ENCODE measurements around the gene STX3. TPM values are rescaled to one million over a fixed set of nuclear protein-coding genes. Genes with fewer than 3 reads are reported as not detected.

The STX3 gene
- polyA plus RNA-seq, 1 donor from 2014 or later = 21.3 TPM

DNA sequence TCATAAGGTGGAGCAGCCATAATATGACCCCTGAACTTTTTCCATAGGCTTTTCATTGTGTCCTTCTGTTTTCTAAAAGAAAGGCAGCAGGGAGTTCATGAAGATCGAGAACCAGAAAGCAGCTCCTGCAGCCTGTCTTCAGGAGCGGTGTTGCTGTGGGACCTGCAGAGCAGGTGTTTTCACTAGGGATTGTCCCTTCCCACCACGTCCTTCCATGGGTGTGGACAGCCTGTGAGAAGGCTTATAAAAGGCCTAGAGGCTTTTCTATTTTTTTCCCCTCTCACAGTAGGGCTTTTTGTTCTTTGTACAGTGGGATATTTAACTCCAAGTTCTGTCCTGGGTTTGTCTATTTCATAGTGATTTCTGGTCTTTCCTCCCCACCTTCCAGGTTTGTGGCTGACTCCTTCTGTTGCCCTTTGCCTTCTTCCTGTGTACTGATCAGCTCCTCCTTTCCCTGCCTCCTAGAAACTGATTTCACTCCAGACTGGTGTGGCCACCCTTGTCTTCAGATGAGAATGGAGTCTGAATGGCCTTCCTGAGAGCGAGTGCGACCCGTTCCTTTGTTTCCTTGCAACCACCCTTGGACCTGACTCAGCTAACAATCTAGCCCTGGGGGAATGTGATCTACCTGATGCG is 45.3 kb downstream of the STX3 start:
- Histone ChIP-seq H3K4me2 (ENCODE audit: low read length) (no peak overlapping the region), H3K9ac (ENCODE audit: low read length) (no peak overlapping the region), H3K79me2 (replicated peaks; ENCODE audit: insufficient read depth, low read length) (no peaks in the 10 kb centered on the region), H3K9me3 (ENCODE audit: low read length) (no peaks in the 10 kb centered on the region), H3K36me3 (ENCODE audit: insufficient read depth, low read length) (no peaks in the 10 kb centered on the region), H3K27me3 (ENCODE audit: insufficient read depth, low read depth, low read length) (no peaks in the 10 kb centered on the region), H3F3A (ENCODE audit: insufficient read depth, low read length, poor library complexity, severe bottlenecking) (no peaks in the 10 kb centered on the region), H3K4me3 (ENCODE audit: low read length) (no peak overlapping the region), H4K20me1 (ENCODE audit: insufficient read depth) (no peaks in the 10 kb centered on the region), H2AFZ (ENCODE audit: low read depth, low read length) (no peak overlapping the region), H3K27ac (ENCODE audit: low read length) (no peak overlapping the region), H3K9me2 (ENCODE audit: insufficient read depth, low read length) (no peaks in the 10 kb centered on the region)
- TF ChIP-seq, protein P1, sequence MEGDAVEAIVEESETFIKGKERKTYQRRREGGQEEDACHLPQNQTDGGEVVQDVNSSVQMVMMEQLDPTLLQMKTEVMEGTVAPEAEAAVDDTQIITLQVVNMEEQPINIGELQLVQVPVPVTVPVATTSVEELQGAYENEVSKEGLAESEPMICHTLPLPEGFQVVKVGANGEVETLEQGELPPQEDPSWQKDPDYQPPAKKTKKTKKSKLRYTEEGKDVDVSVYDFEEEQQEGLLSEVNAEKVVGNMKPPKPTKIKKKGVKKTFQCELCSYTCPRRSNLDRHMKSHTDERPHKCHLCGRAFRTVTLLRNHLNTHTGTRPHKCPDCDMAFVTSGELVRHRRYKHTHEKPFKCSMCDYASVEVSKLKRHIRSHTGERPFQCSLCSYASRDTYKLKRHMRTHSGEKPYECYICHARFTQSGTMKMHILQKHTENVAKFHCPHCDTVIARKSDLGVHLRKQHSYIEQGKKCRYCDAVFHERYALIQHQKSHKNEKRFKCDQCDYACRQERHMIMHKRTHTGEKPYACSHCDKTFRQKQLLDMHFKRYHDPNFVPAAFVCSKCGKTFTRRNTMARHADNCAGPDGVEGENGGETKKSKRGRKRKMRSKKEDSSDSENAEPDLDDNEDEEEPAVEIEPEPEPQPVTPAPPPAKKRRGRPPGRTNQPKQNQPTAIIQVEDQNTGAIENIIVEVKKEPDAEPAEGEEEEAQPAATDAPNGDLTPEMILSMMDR (IDR thresholded peaks at IDR 0.05; ENCODE audit: poor library complexity, severe bottlenecking) = no peak
- no peak for TF ChIP-seq MXI1 (conservative IDR thresholded peaks at IDR 0.05; ENCODE audit: poor library complexity, severe bottlenecking)
- TF ChIP-seq RAD21 (conservative IDR thresholded peaks at IDR 0.05) = no peak
- TF ChIP-seq EZH2 (IDR thresholded peaks at IDR 0.05; ENCODE audit: borderline replicate concordance, insufficient read depth, low read length, poor library complexity, severe bottlenecking) = no peak
- no peak for TF ChIP-seq SMC3 (conservative IDR thresholded peaks at IDR 0.05; ENCODE audit: poor library complexity)

DNA sequence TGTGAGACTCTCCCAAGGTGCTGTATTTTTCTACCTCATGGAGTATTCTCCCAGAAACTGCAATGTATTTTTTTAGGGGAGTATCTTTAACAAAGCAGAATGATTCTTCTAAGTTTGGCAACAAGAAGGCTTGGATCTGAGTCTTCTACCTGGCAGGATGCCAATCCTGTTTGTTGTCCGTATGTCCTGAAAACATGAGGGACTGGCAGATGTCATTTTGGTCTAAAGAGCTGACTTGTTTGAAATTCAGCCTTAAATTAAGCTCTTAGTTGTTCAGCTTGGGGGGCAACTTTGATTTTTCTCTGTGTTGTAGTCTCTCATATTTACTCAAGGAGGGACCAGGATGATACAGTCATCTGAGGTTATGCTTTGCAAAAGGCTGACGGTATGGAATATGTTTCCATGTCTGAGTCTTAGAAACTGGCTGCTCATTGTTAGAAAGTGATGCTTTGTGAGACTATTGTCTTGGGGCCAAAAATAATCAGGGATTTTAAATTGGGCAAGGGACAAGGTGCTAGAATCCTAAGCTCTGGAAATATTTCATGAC is 46.1 kb downstream of the STX3 start:
- no peak overlapping the region for H3K9ac ChIP-seq (ENCODE audit: low read length)
- H3K27me3 ChIP-seq (ENCODE audit: insufficient read depth, low read depth, low read length) = no peaks in the 10 kb centered on the region
- no peaks in the 10 kb centered on the region for H3K9me3 ChIP-seq (ENCODE audit: low read length)
- no peaks in the 10 kb centered on the region for H4K20me1 ChIP-seq (ENCODE audit: insufficient read depth)
- TF ChIP-seq RAD21 (conservative IDR thresholded peaks at IDR 0.05) (no peak), MXI1 (conservative IDR thresholded peaks at IDR 0.05; ENCODE audit: poor library complexity, severe bottlenecking) (no peak), TAF1 (IDR thresholded peaks at IDR 0.05; ENCODE audit: low read depth) (no peak), EP300 (conservative IDR thresholded peaks at IDR 0.05; ENCODE audit: poor library complexity, severe bottlenecking) (no peak), POLR2AphosphoS5 (IDR thresholded peaks at IDR 0.05) (no peak), SMC3 (conservative IDR thresholded peaks at IDR 0.05; ENCODE audit: poor library complexity) (no peak), EZH2 (IDR thresholded peaks at IDR 0.05; ENCODE audit: borderline replicate concordance, insufficient read depth, low read length, poor library complexity, severe bottlenecking) (no peak)
- TF ChIP-seq, protein P1 (IDR thresholded peaks at IDR 0.05; ENCODE audit: poor library complexity, severe bottlenecking) = no peak
- TF ChIP-seq, protein P2, sequence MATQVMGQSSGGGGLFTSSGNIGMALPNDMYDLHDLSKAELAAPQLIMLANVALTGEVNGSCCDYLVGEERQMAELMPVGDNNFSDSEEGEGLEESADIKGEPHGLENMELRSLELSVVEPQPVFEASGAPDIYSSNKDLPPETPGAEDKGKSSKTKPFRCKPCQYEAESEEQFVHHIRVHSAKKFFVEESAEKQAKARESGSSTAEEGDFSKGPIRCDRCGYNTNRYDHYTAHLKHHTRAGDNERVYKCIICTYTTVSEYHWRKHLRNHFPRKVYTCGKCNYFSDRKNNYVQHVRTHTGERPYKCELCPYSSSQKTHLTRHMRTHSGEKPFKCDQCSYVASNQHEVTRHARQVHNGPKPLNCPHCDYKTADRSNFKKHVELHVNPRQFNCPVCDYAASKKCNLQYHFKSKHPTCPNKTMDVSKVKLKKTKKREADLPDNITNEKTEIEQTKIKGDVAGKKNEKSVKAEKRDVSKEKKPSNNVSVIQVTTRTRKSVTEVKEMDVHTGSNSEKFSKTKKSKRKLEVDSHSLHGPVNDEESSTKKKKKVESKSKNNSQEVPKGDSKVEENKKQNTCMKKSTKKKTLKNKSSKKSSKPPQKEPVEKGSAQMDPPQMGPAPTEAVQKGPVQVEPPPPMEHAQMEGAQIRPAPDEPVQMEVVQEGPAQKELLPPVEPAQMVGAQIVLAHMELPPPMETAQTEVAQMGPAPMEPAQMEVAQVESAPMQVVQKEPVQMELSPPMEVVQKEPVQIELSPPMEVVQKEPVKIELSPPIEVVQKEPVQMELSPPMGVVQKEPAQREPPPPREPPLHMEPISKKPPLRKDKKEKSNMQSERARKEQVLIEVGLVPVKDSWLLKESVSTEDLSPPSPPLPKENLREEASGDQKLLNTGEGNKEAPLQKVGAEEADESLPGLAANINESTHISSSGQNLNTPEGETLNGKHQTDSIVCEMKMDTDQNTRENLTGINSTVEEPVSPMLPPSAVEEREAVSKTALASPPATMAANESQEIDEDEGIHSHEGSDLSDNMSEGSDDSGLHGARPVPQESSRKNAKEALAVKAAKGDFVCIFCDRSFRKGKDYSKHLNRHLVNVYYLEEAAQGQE (IDR thresholded peaks at IDR 0.05; ENCODE audit: borderline replicate concordance) = no peak
- H3F3A ChIP-seq (ENCODE audit: insufficient read depth, low read length, poor library complexity, severe bottlenecking) = no peaks in the 10 kb centered on the region
- H3K79me2 ChIP-seq (replicated peaks; ENCODE audit: insufficient read depth, low read length) = no peaks in the 10 kb centered on the region
- H3K9me2 ChIP-seq (ENCODE audit: insufficient read depth, low read length) = no peaks in the 10 kb centered on the region
- H3K4me2 ChIP-seq (ENCODE audit: low read length) = no peak overlapping the region
- no peak overlapping the region for H3K4me3 ChIP-seq (ENCODE audit: low read length)
- no peaks in the 10 kb centered on the region for H3K36me3 ChIP-seq (ENCODE audit: insufficient read depth, low read length)
- no peak overlapping the region for H2AFZ ChIP-seq (ENCODE audit: low read depth, low read length)
- H3K27ac ChIP-seq (ENCODE audit: low read length) = no peak overlapping the region

All from neural cell (in vitro differentiated cells).